Raji (cell line): Measurements from ENCODE around the gene THOC1.

Source experiments
- POLR2A ChIP-seq: IDR thresholded peaks from 2 replicates; pipeline ENCODE4 v1.6.1; 2011; ENCODE audit warnings: low read depth, low read length, control low read depth; ENCODE audit not compliant: insufficient read depth

The THOC1 gene

DNA sequence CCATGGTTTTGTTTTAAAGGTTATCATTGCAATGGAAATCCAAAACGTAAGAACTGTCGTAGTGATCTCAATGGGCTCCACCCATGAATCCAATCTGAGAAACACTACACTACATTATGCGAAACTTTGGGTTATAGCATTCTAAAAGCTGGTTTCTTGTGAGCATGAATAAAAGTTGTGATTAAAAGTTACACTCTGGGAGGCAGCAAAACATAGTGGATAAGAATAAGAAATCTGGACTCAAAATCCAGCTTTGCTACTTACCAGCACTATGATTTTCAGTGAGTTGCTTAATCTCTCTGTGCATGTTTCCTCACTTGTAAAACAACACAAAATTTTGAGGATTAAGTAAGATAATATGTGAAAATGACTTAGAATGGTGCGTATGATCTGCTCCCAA, 25.7 kb upstream of the THOC1 start:
- no peak for TF ChIP-seq POLR2A

DNA sequence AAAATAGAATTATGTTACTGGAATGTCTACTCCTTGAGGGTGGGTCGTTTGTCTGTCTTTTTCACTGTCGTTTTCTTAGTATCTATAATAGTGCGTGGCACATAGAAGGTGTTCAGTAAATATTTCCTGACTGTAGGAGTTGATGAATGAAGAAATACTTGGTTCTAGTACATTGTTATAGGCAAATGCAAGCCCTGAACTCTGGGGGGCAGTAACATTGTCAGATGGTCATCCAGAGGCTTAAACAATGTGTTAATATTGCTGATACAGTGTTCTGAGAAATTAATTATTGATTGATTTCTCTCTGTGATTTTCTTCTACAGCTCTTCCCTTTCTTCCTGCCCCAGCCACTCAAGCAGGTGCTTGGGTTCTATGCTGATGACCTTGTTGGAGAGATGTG, 24.4 kb upstream of the THOC1 start:
- no peak for TF ChIP-seq POLR2A

DNA sequence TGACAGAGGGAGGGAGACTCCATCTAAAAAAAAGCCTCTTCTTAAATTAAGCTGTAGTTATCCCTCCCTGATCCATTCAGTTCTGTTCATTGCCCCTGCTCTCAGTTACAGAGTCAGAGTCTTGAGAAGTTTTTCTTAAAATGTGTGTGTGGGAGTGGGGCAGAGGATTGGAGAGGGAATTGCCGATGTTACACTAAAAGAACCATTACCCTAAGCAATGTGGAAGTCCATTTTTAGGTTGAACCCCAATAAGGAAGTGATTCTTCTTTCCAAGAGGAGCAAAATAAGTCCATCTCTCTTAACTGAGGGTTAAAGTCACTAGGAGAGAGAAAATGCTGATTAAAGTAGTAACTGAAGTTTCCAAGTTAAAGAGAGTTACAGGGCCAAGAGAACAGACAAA, 21.2 kb upstream of the THOC1 start:
- TF ChIP-seq POLR2A, result no peak

GRCh38 chr18:286515-287310, 18.9 kb upstream of the THOC1 start:
- TF ChIP-seq POLR2A, result no peak

- TF ChIP-seq POLR2A, result no peak
Measured at GRCh38 chr18:285817-286216, 18.0 kb upstream of the THOC1 start.

GRCh38 chr18:275486-275885, 7.6 kb upstream of the THOC1 start:
- no peak for TF ChIP-seq POLR2A

DNA sequence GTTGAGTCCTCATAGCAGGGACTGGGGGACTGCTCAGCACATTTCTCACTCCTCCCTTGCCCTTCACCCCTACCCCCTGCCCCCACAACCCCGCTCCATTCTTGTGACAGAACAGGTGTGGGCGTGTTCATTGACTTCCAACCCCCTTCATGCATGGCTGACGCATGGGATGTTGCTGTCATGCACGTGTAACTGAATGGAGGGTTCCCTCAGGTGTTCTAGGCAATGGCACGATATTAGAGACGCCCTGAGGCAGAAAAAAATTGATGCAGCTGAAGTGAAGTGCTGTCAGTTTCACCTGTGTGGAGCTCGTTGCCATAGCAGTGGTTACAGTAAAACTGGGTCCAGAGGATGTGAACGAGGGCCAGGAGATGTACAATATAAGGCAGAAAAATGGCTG, 6.5 kb upstream of the THOC1 start:
- TF ChIP-seq POLR2A, result no peak

- TF ChIP-seq POLR2A, result no peak
Measured at GRCh38 chr18:273525-273924, 5.7 kb upstream of the THOC1 start.

GRCh38 chr18:272650-273049, 4.8 kb upstream of the THOC1 start:
- TF ChIP-seq POLR2A, result no peak

- no peak for TF ChIP-seq POLR2A
Measured at GRCh38 chr18:269480-270095, 1.7 kb upstream of the THOC1 start.

DNA sequence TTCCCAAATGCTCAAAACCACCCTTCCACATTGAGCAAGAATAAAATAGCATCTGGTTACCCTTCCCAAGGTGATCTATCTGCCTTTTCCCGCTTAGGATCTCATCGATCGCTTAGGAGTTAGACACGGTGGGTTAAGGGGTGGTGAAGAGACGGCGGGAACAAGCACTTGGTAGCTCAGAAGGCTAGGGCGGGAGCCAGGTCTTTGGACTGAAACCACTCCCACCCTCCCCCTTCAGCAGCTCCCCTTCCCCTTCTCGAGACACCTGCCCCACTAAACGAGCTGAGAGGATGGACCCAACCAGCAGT, 513 bp downstream of the THOC1 start:
- TF ChIP-seq POLR2A, result no peak

GRCh38 chr18:261398-262073, 6.3 kb downstream of the THOC1 start:
- TF ChIP-seq POLR2A, result no peak

GRCh38 chr18:260547-260946, 7.3 kb downstream of the THOC1 start:
- TF ChIP-seq POLR2A, result no peak

DNA sequence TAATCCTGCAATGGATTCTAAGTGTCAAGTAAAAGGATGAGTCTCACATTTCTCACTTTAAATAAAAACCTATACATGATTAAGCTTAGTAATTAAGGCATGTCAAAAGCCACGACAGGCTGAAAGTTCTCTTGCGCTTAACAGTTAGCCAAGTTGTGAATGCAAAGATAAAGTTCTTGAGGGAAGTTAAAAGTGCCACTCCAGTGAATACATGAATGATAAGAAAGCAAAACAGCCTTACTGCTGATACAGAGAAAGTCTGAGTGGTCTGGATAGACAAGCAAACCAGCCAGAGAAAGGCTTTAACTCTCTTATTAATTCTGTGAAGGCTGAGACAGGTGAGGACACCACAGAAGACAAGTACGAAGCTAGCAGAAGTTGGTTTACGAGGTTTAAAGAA, 12.7 kb downstream of the THOC1 start:
- TF ChIP-seq POLR2A, result no peak

DNA sequence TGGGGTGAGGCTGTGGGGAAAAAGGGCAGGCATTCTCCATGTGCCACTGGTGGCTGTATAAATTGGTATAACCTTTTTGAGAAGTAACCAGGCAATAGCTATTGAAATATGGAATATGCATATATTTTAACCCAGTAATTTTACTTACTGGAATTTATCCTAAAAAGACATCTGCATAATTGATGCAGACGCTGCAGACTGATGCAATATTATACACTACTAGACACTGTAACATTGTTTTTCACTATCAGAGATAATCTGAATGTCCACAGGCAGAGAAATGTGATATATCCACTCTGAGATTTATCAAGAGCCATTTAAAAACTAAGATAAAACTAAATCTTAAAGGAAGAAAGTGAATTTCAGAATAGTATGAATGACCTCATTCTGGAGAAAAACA, 14.7 kb downstream of the THOC1 start:
- TF ChIP-seq POLR2A, result no peak

DNA sequence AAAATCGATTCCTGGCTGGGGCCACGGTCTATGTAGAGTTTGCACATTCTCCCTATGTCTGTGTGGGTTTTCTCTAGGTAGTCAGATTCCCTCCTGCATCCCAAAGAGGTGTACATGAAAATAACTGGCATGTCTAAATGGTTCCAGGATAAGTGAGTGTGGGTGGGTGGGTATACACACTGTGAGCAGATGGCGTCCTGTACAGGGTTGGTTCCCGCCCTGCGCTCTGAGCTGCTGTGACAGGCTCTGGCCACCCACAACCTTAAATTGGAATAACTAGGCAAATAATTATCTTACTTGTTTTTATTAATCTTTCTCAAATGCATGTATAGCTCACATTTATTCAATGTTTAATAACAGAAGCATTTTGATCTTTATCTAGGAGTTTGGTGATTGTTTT, 16.3 kb downstream of the THOC1 start:
- no peak for TF ChIP-seq POLR2A

GRCh38 chr18:250685-251084, 17.2 kb downstream of the THOC1 start:
- no peak for TF ChIP-seq POLR2A

DNA sequence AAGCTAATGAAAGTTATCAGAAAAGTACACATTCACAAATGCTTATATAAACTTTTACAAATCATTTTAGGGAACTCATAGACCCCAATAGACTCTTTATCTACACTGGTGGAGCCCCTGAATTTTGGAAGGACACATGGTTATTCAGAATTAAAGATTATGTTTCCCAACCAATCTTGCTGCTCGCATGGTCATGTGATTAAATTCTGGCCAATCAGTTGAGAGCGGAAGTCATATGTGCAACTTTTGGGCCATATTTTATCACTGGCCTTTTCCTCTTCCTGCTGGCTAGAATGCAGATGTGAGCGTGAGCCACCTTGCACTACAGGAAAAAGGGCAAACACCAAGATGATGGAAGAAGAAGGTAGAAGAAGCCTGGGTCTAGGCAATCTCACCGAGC, 19.8 kb downstream of the THOC1 start:
- TF ChIP-seq POLR2A, result no peak
